MM.1S (cell line): ENCODE measurements around the gene TTC7B.

ENCODE experiments used
- DNase-seq: peaks from one replicate; pipeline ENCODE4 v3.0.0-alpha.2; 2015
- H2AFZ ChIP-seq: fragments of 300-600 bp; sonication (generic); 2 replicates; pipeline ENCODE4 v1.6.0; 2016; ENCODE audit warnings: antibody characterized with exemption, low read length
- H3F3A ChIP-seq: fragments of 300-600 bp; sonication (generic); 2 replicates; pipeline ENCODE4 v1.6.1; 2016; ENCODE audit warnings: mild to moderate bottlenecking, antibody characterized with exemption, low read length, moderate library complexity, mixed read lengths; ENCODE audit not compliant: insufficient read depth
- H3K27ac ChIP-seq: fragments of 300-600 bp; sonication (generic); 2 replicates; pipeline ENCODE4 v1.5.1; 2016; ENCODE audit warnings: mild to moderate bottlenecking, low read length
- H3K27me3 ChIP-seq: fragments of 300-600 bp; sonication (generic); replicated peaks from 2 replicates; pipeline ENCODE4 v1.6.0; 2016; ENCODE audit warnings: low read length; ENCODE audit not compliant: insufficient read depth
- H3K36me3 ChIP-seq: fragments of 300-600 bp; sonication (generic); replicated peaks from 2 replicates; pipeline ENCODE4 v1.6.1; 2016; ENCODE audit warnings: mild to moderate bottlenecking, low read length, mixed read lengths; ENCODE audit not compliant: insufficient read depth
- H3K4me1 ChIP-seq: fragments of 300-600 bp; sonication (generic); 2 replicates; pipeline ENCODE4 v1.6.1; 2016; ENCODE audit warnings: low read length, mixed read lengths
- H3K4me2 ChIP-seq: fragments of 300-600 bp; sonication (generic); 2 replicates; pipeline ENCODE4 v1.6.0; 2016; ENCODE audit warnings: low read depth, low read length
- H3K4me3 ChIP-seq: fragments of 300-600 bp; sonication (generic); 2 replicates; pipeline ENCODE4 v1.5.1; 2016; ENCODE audit warnings: low read length, mixed read lengths
- H3K79me2 ChIP-seq: fragments of 300-600 bp; sonication (generic); 2 replicates; pipeline ENCODE4 v1.6.1; 2016; ENCODE audit warnings: mixed run types, low read length, mixed read lengths
- H3K9ac ChIP-seq: fragments of 300-600 bp; sonication (generic); 2 replicates; pipeline ENCODE4 v1.6.1; 2016; ENCODE audit warnings: low read length, mixed read lengths
- H3K9me2 ChIP-seq: fragments of 300-600 bp; sonication (generic); replicated peaks from 2 replicates; pipeline ENCODE4 v1.6.1; 2016; ENCODE audit warnings: mild to moderate bottlenecking, low read length, mixed read lengths; ENCODE audit not compliant: insufficient read depth
- H3K9me3 ChIP-seq: fragments of 300-600 bp; sonication (generic); replicated peaks from 2 replicates; pipeline ENCODE4 v1.6.1; 2016; ENCODE audit warnings: mild to moderate bottlenecking, low read length, mixed read lengths; ENCODE audit not compliant: insufficient read depth
- H4K20me1 ChIP-seq: fragments of 300-600 bp; sonication (generic); 2 replicates; pipeline ENCODE4 v1.6.1; 2016; ENCODE audit warnings: mild to moderate bottlenecking, low read length, moderate library complexity, mixed read lengths; ENCODE audit not compliant: insufficient read depth
- EZH2 ChIP-seq: fragments of 300-600 bp; sonication (generic); optimal IDR thresholded peaks from 2 replicates; pipeline ENCODE3; 2017; ENCODE audit warnings: low read depth, mild to moderate bottlenecking, antibody characterized with exemption, low read length, mixed read lengths
- EZH2phosphoT487 ChIP-seq: fragments of 300-600 bp; sonication (generic); IDR thresholded peaks from 2 replicates; pipeline ENCODE4 v1.6.1; 2018; ENCODE audit warnings: antibody characterized with exemption, low read length
- TF ChIP-seq, protein P1 (sequence below): fragments of 300-600 bp; sonication (generic); IDR thresholded peaks from 2 replicates; pipeline ENCODE4 v1.5.1; 2016; ENCODE audit warnings: antibody characterized with exemption, low read length, mixed read lengths

The TTC7B gene

GRCh38 chr14:90613453-90613852, 202.8 kb downstream of the TTC7B start:
- Histone ChIP-seq H2AFZ (no peak overlapping the region), H4K20me1 (no peaks in the 10 kb centered on the region), H3K9ac (no peak overlapping the region), H3K4me1 (peaks cover 22% of the 10 kb centered on the region), H3K4me2 (no peak overlapping the region), H3K36me3 (no peaks in the 10 kb centered on the region), H3K79me2 (no peaks in the 10 kb centered on the region), H3K4me3 (no peak overlapping the region), H3K9me2 (no peaks in the 10 kb centered on the region), H3K9me3 (no peaks in the 10 kb centered on the region), H3F3A (no peaks in the 10 kb centered on the region), H3K27ac (no peak overlapping the region), H3K27me3 (no peaks in the 10 kb centered on the region)
- no peak for DNase-seq
- TF ChIP-seq EZH2 (no peak), EZH2phosphoT487 (no peak)
- TF ChIP-seq, protein P1, sequence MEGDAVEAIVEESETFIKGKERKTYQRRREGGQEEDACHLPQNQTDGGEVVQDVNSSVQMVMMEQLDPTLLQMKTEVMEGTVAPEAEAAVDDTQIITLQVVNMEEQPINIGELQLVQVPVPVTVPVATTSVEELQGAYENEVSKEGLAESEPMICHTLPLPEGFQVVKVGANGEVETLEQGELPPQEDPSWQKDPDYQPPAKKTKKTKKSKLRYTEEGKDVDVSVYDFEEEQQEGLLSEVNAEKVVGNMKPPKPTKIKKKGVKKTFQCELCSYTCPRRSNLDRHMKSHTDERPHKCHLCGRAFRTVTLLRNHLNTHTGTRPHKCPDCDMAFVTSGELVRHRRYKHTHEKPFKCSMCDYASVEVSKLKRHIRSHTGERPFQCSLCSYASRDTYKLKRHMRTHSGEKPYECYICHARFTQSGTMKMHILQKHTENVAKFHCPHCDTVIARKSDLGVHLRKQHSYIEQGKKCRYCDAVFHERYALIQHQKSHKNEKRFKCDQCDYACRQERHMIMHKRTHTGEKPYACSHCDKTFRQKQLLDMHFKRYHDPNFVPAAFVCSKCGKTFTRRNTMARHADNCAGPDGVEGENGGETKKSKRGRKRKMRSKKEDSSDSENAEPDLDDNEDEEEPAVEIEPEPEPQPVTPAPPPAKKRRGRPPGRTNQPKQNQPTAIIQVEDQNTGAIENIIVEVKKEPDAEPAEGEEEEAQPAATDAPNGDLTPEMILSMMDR = no peak

DNA sequence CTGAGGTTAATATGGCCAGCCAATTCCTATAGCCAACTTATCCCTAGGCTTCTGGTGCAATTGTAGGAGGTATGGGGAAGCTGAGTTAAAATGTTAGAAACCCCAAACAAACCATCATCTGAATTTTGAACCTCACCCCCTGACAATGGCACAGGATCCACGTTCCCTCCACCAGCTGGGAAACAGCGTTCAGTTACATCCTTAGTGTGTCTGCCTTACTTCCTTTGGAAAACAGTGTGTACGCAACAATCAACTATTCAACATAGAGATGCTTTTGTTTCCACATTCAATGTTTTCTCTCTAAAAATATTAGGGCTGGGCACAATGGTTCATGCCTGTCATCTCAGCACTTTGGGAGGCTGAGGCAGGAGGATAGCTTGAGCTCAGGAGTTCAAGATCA, 203.4 kb downstream of the TTC7B start:
- no peak for DNase-seq
- H3K27me3 ChIP-seq = no peaks in the 10 kb centered on the region
- no peak overlapping the region for H3K9ac ChIP-seq
- H3F3A ChIP-seq = no peaks in the 10 kb centered on the region
- TF ChIP-seq, protein P1 = no peak
- no peak for TF ChIP-seq EZH2phosphoT487
- TF ChIP-seq EZH2 = no peak
- H2AFZ ChIP-seq = no peak overlapping the region
- no peak overlapping the region for H3K4me3 ChIP-seq
- H3K4me1 ChIP-seq = peaks cover 26% of the 10 kb centered on the region
- no peaks in the 10 kb centered on the region for H3K9me3 ChIP-seq
- H3K4me2 ChIP-seq = no peak overlapping the region
- H3K79me2 ChIP-seq = no peaks in the 10 kb centered on the region
- no peaks in the 10 kb centered on the region for H3K9me2 ChIP-seq
- no peaks in the 10 kb centered on the region for H3K36me3 ChIP-seq
- no peak overlapping the region for H3K27ac ChIP-seq
- H4K20me1 ChIP-seq = no peaks in the 10 kb centered on the region

GRCh38 chr14:90611936-90612335, 204.3 kb downstream of the TTC7B start:
- DNase-seq = no peak
- Histone ChIP-seq H3K9ac (no peak overlapping the region), H3K27ac (no peak overlapping the region), H3K27me3 (no peaks in the 10 kb centered on the region), H3K4me2 (no peak overlapping the region), H3F3A (no peaks in the 10 kb centered on the region), H3K79me2 (no peaks in the 10 kb centered on the region), H2AFZ (no peak overlapping the region), H3K9me3 (no peaks in the 10 kb centered on the region), H4K20me1 (no peaks in the 10 kb centered on the region), H3K9me2 (no peaks in the 10 kb centered on the region), H3K36me3 (no peaks in the 10 kb centered on the region), H3K4me1 (peaks cover 26% of the 10 kb centered on the region), H3K4me3 (no peak overlapping the region)
- TF ChIP-seq EZH2phosphoT487 = no peak
- no peak for TF ChIP-seq EZH2
- TF ChIP-seq, protein P1 = no peak

DNA sequence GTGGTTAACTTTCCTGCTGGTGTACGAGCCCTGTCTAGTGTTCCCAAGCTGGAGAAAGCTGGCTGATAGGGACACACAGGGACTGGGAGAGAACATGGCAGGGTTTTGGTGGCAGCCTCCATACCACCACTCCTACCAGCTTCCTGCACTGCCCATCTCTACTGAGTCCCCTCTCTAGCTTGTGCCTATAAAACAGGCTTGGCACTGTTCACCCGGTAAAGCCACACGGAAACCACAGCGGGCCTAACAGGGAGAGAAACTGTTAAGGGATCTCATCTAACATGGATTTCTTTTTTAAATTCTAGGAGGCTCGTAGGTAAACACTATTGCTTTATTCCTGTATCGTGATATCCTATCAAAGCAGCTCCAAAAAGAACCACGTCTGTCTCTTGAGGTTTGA, 204.7 kb downstream of the TTC7B start:
- no peak overlapping the region for H3K27ac ChIP-seq
- no peaks in the 10 kb centered on the region for H3K36me3 ChIP-seq
- H2AFZ ChIP-seq = no peak overlapping the region
- H3K9me3 ChIP-seq = no peaks in the 10 kb centered on the region
- H3K4me1 ChIP-seq = peaks cover 26% of the 10 kb centered on the region
- no peaks in the 10 kb centered on the region for H3F3A ChIP-seq
- no peak overlapping the region for H3K4me2 ChIP-seq
- H3K4me3 ChIP-seq = no peak overlapping the region
- no peak overlapping the region for H3K9ac ChIP-seq
- no peaks in the 10 kb centered on the region for H3K79me2 ChIP-seq
- H4K20me1 ChIP-seq = no peaks in the 10 kb centered on the region
- H3K27me3 ChIP-seq = no peaks in the 10 kb centered on the region
- H3K9me2 ChIP-seq = no peaks in the 10 kb centered on the region
- TF ChIP-seq, protein P1 = no peak
- TF ChIP-seq EZH2phosphoT487 (no peak), EZH2 (no peak)
- no peak for DNase-seq
